ENCODE data around the gene GRB7. TPM values are rescaled to one million over a fixed set of nuclear protein-coding genes. Genes with fewer than 3 reads are reported as not detected.

The GRB7 gene
- total RNA-seq (2014; rRNA removed; shearing (Covaris generic)) (23.1 and 28.9 TPM in 2 replicates), polyA plus RNA-seq (2016; fragmentation: Nextera tagmentation; extraction: Ambion mirVana) (12.8 and 13.1 TPM in 2 replicates)
- long read RNA-seq, partial matches to known transcripts, result 1 of 7 reads
- long read RNA-seq, other reads (novel, unspliced or antisense), result 2 of 7 reads

GRCh38 chr17:39737760-39738567, at the start of gene GRB7:
TSS of gene GRB7 (plus strand) at chr17:39737938. CDS start at chr17:39742302, 4,364 bp downstream.
- peaks cover 22% of the 10 kb centered on the region for H3F3A ChIP-seq (replicated peaks; ENCODE audit: low read depth)
- peak within 1 kb of the TSS; percentile 93 for H2AFZ ChIP-seq
- H3K4me1 Mint-ChIP-seq, result peaks cover 41% of the 10 kb centered on the region
- ATAC-seq, result peak; percentile 27
- H4K20me1 ChIP-seq (replicated peaks; ENCODE audit: insufficient read depth), result no peaks in the 10 kb centered on the region
- H3K27me3 ChIP-seq (ENCODE audit: insufficient read depth), result no peaks in the 10 kb centered on the region
- DNase-seq (ENCODE audit: low spot score), result peak; percentile 82
- no peaks in the 10 kb centered on the region; the same call in 2 of the 3 replicates for H3K9me3 Mint-ChIP-seq
- peak within 1 kb of the TSS; percentile 96 for H3K27ac ChIP-seq (ENCODE audit: low read depth)
- peak within 1 kb of the TSS; percentile 98 for H3K4me3 ChIP-seq
- TF ChIP-seq NANOG (IDR thresholded peaks at IDR 0.05; ENCODE audit: borderline replicate concordance) (no peak), POLR2AphosphoS5 (IDR thresholded peaks at IDR 0.05; ENCODE audit: low read depth) (peak; percentile 43), CREB1 (CRISPR knock-in tag; IDR thresholded peaks at IDR 0.05; ENCODE audit: low read depth) (peak; percentile 80), EZH2 (IDR thresholded peaks at IDR 0.05; ENCODE audit: low read depth, unreplicated experiment) (no peak)
- peak within 1 kb of the TSS; percentile 100 for H3K4me2 ChIP-seq
- H3K9me2 ChIP-seq (ENCODE audit: insufficient read depth), result no peaks in the 10 kb centered on the region
- H3K4me1 ChIP-seq (ENCODE audit: insufficient read depth), result peaks cover 33% of the 10 kb centered on the region
- H3K27ac Mint-ChIP-seq, result peak within 1 kb of the TSS; percentile 90
- H3K36me3 Mint-ChIP-seq (ENCODE audit: low read depth), result 0 out of 3 replicates have a peak, but pooled peaks cover 3% of the 10 kb centered on the region
- peaks cover 18% of the 10 kb centered on the region for H3K79me2 ChIP-seq (replicated peaks; ENCODE audit: insufficient read depth)
- no peaks in the 10 kb centered on the region for H3K36me3 ChIP-seq (ENCODE audit: insufficient read depth)
- peaks cover 18% of the 10 kb centered on the region for H3K27me3 Mint-ChIP-seq (ENCODE audit: insufficient read depth, low read depth, poor library complexity)
- H3K4me3 Mint-ChIP-seq, result peak within 1 kb of the TSS; percentile 88

GRCh38 chr17:39688475-39688835, 49.3 kb upstream of the GRB7 start:
- ATAC-seq (peak; percentile 9), DNase-seq (ENCODE audit: low spot score) (no peak)
- H3F3A ChIP-seq (replicated peaks; ENCODE audit: low read depth), result peaks cover 30% of the 10 kb centered on the region
- H3K9me2 ChIP-seq (ENCODE audit: insufficient read depth), result no peaks in the 10 kb centered on the region; the same call in 1 of the 2 replicates
- H3K4me3 ChIP-seq, result peak overlapping the region; percentile 74
- no peaks in the 10 kb centered on the region for H3K79me2 ChIP-seq (replicated peaks; ENCODE audit: insufficient read depth)
- H3K9me3 Mint-ChIP-seq, result no peaks in the 10 kb centered on the region; the same call in 2 of the 3 replicates
- H2AFZ ChIP-seq, result no peak overlapping the region
- H3K36me3 Mint-ChIP-seq (ENCODE audit: low read depth), result peaks cover 18% of the 10 kb centered on the region
- H3K4me1 ChIP-seq (ENCODE audit: insufficient read depth), result peaks cover 23% of the 10 kb centered on the region
- H4K20me1 ChIP-seq (replicated peaks; ENCODE audit: insufficient read depth), result no peaks in the 10 kb centered on the region
- peak overlapping the region; percentile 87 for H3K4me2 ChIP-seq
- peaks cover 15% of the 10 kb centered on the region for H3K27me3 Mint-ChIP-seq (ENCODE audit: insufficient read depth, low read depth, poor library complexity)
- peak overlapping the region; percentile 95 for H3K27ac Mint-ChIP-seq
- no peaks in the 10 kb centered on the region for H3K36me3 ChIP-seq (ENCODE audit: insufficient read depth)
- H3K27me3 ChIP-seq (ENCODE audit: insufficient read depth), result no peaks in the 10 kb centered on the region
- H3K4me3 Mint-ChIP-seq, result peak overlapping the region; percentile 87
- peak overlapping the region; percentile 99 for H3K27ac ChIP-seq (ENCODE audit: low read depth)
- H3K4me1 Mint-ChIP-seq, result peaks cover 36% of the 10 kb centered on the region
- no peak for TF ChIP-seq POLR2AphosphoS5 (IDR thresholded peaks at IDR 0.05; ENCODE audit: low read depth)
- no peak for TF ChIP-seq STAT1 (IDR thresholded peaks at IDR 0.05; ENCODE audit: unreplicated experiment)
- TF ChIP-seq, protein P1, sequence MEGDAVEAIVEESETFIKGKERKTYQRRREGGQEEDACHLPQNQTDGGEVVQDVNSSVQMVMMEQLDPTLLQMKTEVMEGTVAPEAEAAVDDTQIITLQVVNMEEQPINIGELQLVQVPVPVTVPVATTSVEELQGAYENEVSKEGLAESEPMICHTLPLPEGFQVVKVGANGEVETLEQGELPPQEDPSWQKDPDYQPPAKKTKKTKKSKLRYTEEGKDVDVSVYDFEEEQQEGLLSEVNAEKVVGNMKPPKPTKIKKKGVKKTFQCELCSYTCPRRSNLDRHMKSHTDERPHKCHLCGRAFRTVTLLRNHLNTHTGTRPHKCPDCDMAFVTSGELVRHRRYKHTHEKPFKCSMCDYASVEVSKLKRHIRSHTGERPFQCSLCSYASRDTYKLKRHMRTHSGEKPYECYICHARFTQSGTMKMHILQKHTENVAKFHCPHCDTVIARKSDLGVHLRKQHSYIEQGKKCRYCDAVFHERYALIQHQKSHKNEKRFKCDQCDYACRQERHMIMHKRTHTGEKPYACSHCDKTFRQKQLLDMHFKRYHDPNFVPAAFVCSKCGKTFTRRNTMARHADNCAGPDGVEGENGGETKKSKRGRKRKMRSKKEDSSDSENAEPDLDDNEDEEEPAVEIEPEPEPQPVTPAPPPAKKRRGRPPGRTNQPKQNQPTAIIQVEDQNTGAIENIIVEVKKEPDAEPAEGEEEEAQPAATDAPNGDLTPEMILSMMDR (conservative IDR thresholded peaks at IDR 0.05; ENCODE audit: low read depth in 2 of 2), result no peak
- TF ChIP-seq NANOG (IDR thresholded peaks at IDR 0.05; ENCODE audit: borderline replicate concordance), result no peak
- no peak for TF ChIP-seq ETS1 (IDR thresholded peaks at IDR 0.05)
- TF ChIP-seq EZH2phosphoT487 (IDR thresholded peaks at IDR 0.05; ENCODE audit: unreplicated experiment), result no peak
- TF ChIP-seq, protein P2, sequence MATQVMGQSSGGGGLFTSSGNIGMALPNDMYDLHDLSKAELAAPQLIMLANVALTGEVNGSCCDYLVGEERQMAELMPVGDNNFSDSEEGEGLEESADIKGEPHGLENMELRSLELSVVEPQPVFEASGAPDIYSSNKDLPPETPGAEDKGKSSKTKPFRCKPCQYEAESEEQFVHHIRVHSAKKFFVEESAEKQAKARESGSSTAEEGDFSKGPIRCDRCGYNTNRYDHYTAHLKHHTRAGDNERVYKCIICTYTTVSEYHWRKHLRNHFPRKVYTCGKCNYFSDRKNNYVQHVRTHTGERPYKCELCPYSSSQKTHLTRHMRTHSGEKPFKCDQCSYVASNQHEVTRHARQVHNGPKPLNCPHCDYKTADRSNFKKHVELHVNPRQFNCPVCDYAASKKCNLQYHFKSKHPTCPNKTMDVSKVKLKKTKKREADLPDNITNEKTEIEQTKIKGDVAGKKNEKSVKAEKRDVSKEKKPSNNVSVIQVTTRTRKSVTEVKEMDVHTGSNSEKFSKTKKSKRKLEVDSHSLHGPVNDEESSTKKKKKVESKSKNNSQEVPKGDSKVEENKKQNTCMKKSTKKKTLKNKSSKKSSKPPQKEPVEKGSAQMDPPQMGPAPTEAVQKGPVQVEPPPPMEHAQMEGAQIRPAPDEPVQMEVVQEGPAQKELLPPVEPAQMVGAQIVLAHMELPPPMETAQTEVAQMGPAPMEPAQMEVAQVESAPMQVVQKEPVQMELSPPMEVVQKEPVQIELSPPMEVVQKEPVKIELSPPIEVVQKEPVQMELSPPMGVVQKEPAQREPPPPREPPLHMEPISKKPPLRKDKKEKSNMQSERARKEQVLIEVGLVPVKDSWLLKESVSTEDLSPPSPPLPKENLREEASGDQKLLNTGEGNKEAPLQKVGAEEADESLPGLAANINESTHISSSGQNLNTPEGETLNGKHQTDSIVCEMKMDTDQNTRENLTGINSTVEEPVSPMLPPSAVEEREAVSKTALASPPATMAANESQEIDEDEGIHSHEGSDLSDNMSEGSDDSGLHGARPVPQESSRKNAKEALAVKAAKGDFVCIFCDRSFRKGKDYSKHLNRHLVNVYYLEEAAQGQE (IDR thresholded peaks at IDR 0.05; ENCODE audit: unreplicated experiment), result no peak

All from GM23338 (cell line).